Measurements from ENCODE around the gene PHACTR4. TPM values are rescaled to one million over a fixed set of nuclear protein-coding genes. Genes with fewer than 3 reads are reported as not detected.
"Not testable (repeated sequence)": the region's sequence is repeated elsewhere in the genome, so short reads cannot be mapped to it uniquely, and the experiment has no call there.

Gene PHACTR4
- total and polyA plus RNA-seq, 9 of the 15 experiments (the other 6 are each of a cell fraction or from before 2014, with no cell fraction given): 6.4 to 43.6 (median 14.2) TPM

GRCh38 chr1:28374297-28374696 lies 4.8 kb downstream of the PHACTR4 start:
- no peak for TF ChIP-seq NCOA4 (IDR thresholded peaks at IDR 0.05; ENCODE audit: partially characterized antibody)
- ATAC-seq: no peak
- Histone ChIP-seq H3K79me2 (ENCODE audit: control insufficient read depth, insufficient read depth, low read length) (peaks cover 85% of the 10 kb centered on the region), H3K4me1 (replicated peaks in 1 of 2; ENCODE audit: control insufficient read depth in 2 of 2, insufficient read depth in 2 of 2, low read length in 2 of 2) (peaks cover 27 to 36% of the 10 kb centered on the region in 2 experiments), H2AFZ (ENCODE audit: low read depth, low read length) (no peak overlapping the region), H3K4me2 (ENCODE audit: insufficient read depth, low read length) (no peak overlapping the region), H4K20me1 (replicated peaks; ENCODE audit: control insufficient read depth, insufficient read depth, low read length) (no peaks in the 10 kb centered on the region), H3K27ac (ENCODE audit: extremely low read depth, low read depth, low read length) (peak overlapping the region; percentile 57; the same call in 1 of the 3 replicates), H3K36me3 (ENCODE audit: control insufficient read depth, insufficient read depth, low read length) (peaks cover 9% of the 10 kb centered on the region; the same call in 1 of the 3 replicates), H3K4me3 (no peak overlapping the region), H3K9me1 (ENCODE audit: control insufficient read depth, insufficient read depth, low read length) (no peaks in the 10 kb centered on the region), H3K9me3 (replicated peaks; ENCODE audit: control insufficient read depth, insufficient read depth, low read depth, low read length) (no peaks in the 10 kb centered on the region), H3K9ac (ENCODE audit: insufficient read depth in 1 of 2, low read depth in 2 of 2, low read length in 2 of 2) (no peak overlapping the region; a peak in 1 of 4 replicates), H3K27me3 (ENCODE audit: control insufficient read depth in 2 of 2, insufficient read depth in 2 of 2, low read length in 2 of 2) (no peaks in the 10 kb centered on the region)
- intact Hi-C loops (cut with micrococcal nuclease): loop anchor here (5.0 kb wide), 1 partner anchor 33 kb away; no protein-coding TSS in a partner anchor
- ChIA-PET CTCF (ENCODE audit: low intra/inter-chr PET ratio) (no interaction called here), POLR2A (interaction anchor here (0.6 to 2.4 kb wide), 6 partner anchors 20 to 274 kb away, joined by 3 to 5 read pairs (median 4); partner anchors contain the start of gene RNU11)
- no peak for DNase-seq (ENCODE audit: extremely low read depth in 1 of 4, low spot score in 3 of 4)
- in situ Hi-C loops (cut with MboI): no loop called here
- no peak for FAIRE-seq
- 77% methylated on average over 2 of the region's 2 CpGs for WGBS (ENCODE audit: insufficient coverage, low coverage, missing lambda C conversion rate)
- BruUV-seq (replicated peaks): no TSS peak

DNA sequence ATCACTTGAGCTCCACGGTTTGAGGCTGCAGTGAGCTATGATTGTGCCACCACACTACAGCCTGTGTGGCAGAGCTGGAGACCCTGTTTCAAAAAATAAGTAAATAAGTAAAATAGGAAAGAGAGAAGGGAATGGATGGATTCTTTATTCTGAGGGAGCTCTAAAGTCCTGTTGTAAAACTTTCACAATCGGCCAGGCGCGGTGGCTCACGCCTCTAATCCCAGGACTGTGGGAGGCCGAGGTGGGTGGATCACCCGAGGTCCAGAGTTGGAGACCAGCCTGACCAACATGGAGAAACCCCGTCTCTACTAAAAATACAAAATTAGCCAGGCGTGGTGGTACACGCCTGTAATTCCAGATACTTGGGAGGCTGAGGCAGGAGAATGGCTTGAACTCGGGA lies 6.1 kb downstream of the PHACTR4 start:
- FAIRE-seq; H2AFZ ChIP-seq (ENCODE audit: low read depth, low read length); in situ Hi-C loops (cut with MboI); H3K4me3 ChIP-seq; H4K20me1 ChIP-seq (replicated peaks; ENCODE audit: control insufficient read depth, insufficient read depth, low read length); H3K27me3 ChIP-seq (ENCODE audit: control insufficient read depth in 2 of 2, insufficient read depth in 2 of 2, low read length in 2 of 2); H3K9me3 ChIP-seq (replicated peaks; ENCODE audit: control insufficient read depth, insufficient read depth, low read depth, low read length); intact Hi-C loops (cut with micrococcal nuclease); DNase-seq (ENCODE audit: extremely low read depth in 1 of 4, low spot score in 3 of 4); H3K9me1 ChIP-seq (ENCODE audit: control insufficient read depth, insufficient read depth, low read length); BruUV-seq (replicated peaks); CTCF ChIA-PET (ENCODE audit: low intra/inter-chr PET ratio); H3K4me2 ChIP-seq (ENCODE audit: insufficient read depth, low read length): not testable (repeated sequence)
- POLR2A ChIA-PET: interaction anchor here (0.6 to 2.4 kb wide), 6 partner anchors 9 to 206 kb away, joined by 3 to 8 read pairs (median 5); no protein-coding TSS in a partner anchor
- H3K27ac ChIP-seq (ENCODE audit: extremely low read depth, low read depth, low read length): peak overlapping the region; percentile 2; the same call in 1 of the 3 replicates
- peaks cover 12% of the 10 kb centered on the region; the same call in 1 of the 3 replicates for H3K36me3 ChIP-seq (ENCODE audit: control insufficient read depth, insufficient read depth, low read length)
- peak; percentile 7; the same call in 2 of the 3 replicates for ATAC-seq
- peaks cover 80% of the 10 kb centered on the region for H3K79me2 ChIP-seq (ENCODE audit: control insufficient read depth, insufficient read depth, low read length)
- peak overlapping the region in 1 of 2 experiments; percentile 38; a peak in 1 of 4 replicates for H3K9ac ChIP-seq (ENCODE audit: insufficient read depth in 1 of 2, low read depth in 2 of 2, low read length in 2 of 2)
- 65% methylated on average over 11 of the region's 11 CpGs for WGBS (ENCODE audit: insufficient coverage, low coverage, missing lambda C conversion rate)
- peaks cover 27 to 32% of the 10 kb centered on the region in 2 experiments for H3K4me1 ChIP-seq (replicated peaks in 1 of 2; ENCODE audit: control insufficient read depth in 2 of 2, insufficient read depth in 2 of 2, low read length in 2 of 2)
- 0 out of 2 replicates have a peak, but pooled peaks have one; percentile 7 for TF ChIP-seq ARID1B (IDR thresholded peaks at IDR 0.05)
- TF ChIP-seq, protein P1, sequence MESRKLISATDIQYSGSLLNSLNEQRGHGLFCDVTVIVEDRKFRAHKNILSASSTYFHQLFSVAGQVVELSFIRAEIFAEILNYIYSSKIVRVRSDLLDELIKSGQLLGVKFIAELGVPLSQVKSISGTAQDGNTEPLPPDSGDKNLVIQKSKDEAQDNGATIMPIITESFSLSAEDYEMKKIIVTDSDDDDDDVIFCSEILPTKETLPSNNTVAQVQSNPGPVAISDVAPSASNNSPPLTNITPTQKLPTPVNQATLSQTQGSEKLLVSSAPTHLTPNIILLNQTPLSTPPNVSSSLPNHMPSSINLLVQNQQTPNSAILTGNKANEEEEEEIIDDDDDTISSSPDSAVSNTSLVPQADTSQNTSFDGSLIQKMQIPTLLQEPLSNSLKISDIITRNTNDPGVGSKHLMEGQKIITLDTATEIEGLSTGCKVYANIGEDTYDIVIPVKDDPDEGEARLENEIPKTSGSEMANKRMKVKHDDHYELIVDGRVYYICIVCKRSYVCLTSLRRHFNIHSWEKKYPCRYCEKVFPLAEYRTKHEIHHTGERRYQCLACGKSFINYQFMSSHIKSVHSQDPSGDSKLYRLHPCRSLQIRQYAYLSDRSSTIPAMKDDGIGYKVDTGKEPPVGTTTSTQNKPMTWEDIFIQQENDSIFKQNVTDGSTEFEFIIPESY (CRISPR knock-in tag; IDR thresholded peaks at IDR 0.05): peak; percentile 48; the same call in 1 of the 2 replicates

Measured in K562 (cell line).